Activated naive CD8-positive, alpha-beta T cell treated with anti-CD3 and anti-CD28 coated beads, Interleukin-2, amount 10 ng/mL, durations not matched to agents 7 days and 5 days (primary cell): ENCODE measurements around the gene FAM53B. TPM values are rescaled to one million over a fixed set of nuclear protein-coding genes. Genes with fewer than 3 reads are reported as not detected.

Experiments
- ATAC-seq: fragments of 150-1000 bp; cut with Tn5 transposase; one replicate; pipeline ENCODE4 v1.10.0; 2021; ENCODE audit warnings: low read depth, moderate library complexity
- POLR2A ChIA-PET: fragments of 350-600 bp; sonication (Branson Sonifier 250); formaldehyde crosslinking; loops from one replicate; lab custom pipeline; 2021; ENCODE audit warnings: antibody characterized with exemption; lab: Charles Lee
- DNase-seq: peaks from one replicate; pipeline ENCODE4 v3.0.0; 2021
- H3K27ac Mint-ChIP-seq: one replicate; pipeline ENCODE4 v1.8.0; 2022; ENCODE audit warnings: mild to moderate bottlenecking, mixed read lengths
- H3K27me3 Mint-ChIP-seq: one replicate; pipeline ENCODE4 v1.8.0; 2022; ENCODE audit warnings: mild to moderate bottlenecking, moderate library complexity, mixed read lengths
- H3K36me3 Mint-ChIP-seq: one replicate; pipeline ENCODE4 v1.8.0; 2021; ENCODE audit warnings: mild to moderate bottlenecking, mixed read lengths
- H3K4me1 Mint-ChIP-seq: one replicate; pipeline ENCODE4 v1.8.0; 2021; ENCODE audit warnings: mixed read lengths
- H3K4me3 Mint-ChIP-seq: one replicate; pipeline ENCODE4 v1.8.0; 2022; ENCODE audit warnings: mild to moderate bottlenecking, moderate library complexity, mixed read lengths
- H3K9me3 Mint-ChIP-seq: one replicate; pipeline ENCODE4 v1.8.0; 2021; ENCODE audit warnings: mixed read lengths
- total RNA-seq, 2 experiments: library from RNA; stranded (reverse); gene quantifications; one replicate each; pipeline ENCODE4 v1.2.3, GENCODE V29; 2021

FAM53B gene
- total RNA-seq, 2 experiments from 2014 or later = 29.8 to 33.0 TPM

DNA sequence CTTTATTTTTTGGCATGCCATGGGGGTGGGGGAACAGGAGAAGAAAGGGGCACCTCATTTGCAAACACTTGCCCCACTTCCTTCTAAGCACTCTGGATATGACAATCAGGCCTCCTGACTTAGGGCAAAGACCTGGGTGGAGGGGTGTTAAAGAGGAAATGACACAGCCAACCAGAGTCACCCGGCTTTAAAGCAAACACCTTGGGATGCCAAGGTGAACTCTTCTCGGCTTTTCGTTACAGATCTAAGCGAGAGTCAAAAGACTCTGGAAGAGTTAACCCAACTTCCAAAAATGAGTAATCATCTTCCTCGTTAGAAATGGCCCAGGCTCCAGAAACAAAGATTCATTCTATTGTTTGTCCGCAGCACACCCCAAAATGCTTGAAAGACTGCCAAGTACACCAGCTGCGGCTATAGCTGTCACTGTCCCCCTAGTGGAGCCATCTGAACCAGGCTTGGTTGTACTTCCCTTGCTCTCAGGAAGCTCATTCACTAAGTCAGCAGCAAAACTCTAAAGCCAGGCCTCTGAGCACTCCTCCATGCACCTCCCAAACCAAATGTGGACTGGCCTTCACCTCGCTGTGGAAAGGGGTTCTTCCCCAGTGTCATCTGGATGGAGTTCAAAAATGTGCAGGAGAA is 24.8 kb downstream of the FAM53B start:
- DNase-seq (no peak), ATAC-seq (peak; percentile 70)
- no peaks in the 10 kb centered on the region for H3K9me3 Mint-ChIP-seq
- H3K36me3 Mint-ChIP-seq = peaks cover 3% of the 10 kb centered on the region
- peak overlapping the region; percentile 62 for H3K4me3 Mint-ChIP-seq
- peaks cover 59% of the 10 kb centered on the region for H3K4me1 Mint-ChIP-seq
- POLR2A ChIA-PET = interaction anchor here (0.9 to 3.7 kb wide), 15 partner anchors 11 to 71 kb away, joined by 3 to 21 read pairs (median 5); no protein-coding TSS in a partner anchor
- H3K27me3 Mint-ChIP-seq = no peaks in the 10 kb centered on the region
- peak overlapping the region; percentile 81 for H3K27ac Mint-ChIP-seq

DNA sequence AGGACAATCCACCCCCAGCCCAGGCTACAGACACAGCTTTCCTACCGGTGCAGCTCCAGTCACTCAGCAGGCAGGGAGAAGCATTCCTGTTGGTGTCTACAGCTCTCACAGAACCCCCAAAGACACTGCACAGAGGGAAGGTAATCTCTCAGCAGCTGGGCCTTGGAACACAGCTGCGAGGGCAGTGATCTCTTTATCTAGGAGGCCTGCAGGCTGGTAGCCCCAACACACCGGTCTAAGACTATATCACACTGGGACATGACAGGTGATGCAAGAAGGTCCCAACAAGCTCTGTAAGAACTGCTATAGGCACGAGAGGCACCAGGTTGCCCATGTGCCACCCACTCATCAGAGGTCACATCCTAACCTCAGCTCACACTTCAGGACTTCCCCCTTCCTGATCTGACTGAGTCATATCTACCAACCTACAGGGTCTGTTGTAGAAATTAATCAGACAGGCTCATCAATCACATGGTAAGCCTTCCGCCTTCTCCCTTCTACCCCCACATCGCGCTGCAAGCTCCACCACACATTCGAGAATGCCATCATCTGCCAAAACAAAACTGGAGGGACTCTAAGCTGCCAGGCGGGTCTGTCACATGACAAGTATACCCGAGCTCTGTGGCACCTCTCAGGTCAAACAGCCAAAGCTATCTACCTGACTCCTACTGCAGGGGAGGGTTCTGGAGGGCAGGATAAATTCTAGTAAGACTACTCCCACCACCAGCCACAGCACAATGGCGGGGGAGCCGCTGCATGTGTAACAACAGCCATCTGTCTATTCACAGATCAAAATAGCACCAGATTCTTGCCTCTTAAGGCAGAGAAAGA is 26.1 kb downstream of the FAM53B start:
- Mint-ChIP-seq H3K4me1 (peaks cover 49% of the 10 kb centered on the region), H3K36me3 (peaks cover 3% of the 10 kb centered on the region), H3K27ac (peak overlapping the region; percentile 81), H3K4me3 (peak overlapping the region; percentile 62), H3K9me3 (no peaks in the 10 kb centered on the region), H3K27me3 (no peaks in the 10 kb centered on the region)
- POLR2A ChIA-PET = interaction anchor here (1.1 to 3.7 kb wide), 13 partner anchors 10 to 70 kb away, joined by 3 to 21 read pairs (median 10); no protein-coding TSS in a partner anchor
- DNase-seq (no peak), ATAC-seq (peak; percentile 71)

DNA sequence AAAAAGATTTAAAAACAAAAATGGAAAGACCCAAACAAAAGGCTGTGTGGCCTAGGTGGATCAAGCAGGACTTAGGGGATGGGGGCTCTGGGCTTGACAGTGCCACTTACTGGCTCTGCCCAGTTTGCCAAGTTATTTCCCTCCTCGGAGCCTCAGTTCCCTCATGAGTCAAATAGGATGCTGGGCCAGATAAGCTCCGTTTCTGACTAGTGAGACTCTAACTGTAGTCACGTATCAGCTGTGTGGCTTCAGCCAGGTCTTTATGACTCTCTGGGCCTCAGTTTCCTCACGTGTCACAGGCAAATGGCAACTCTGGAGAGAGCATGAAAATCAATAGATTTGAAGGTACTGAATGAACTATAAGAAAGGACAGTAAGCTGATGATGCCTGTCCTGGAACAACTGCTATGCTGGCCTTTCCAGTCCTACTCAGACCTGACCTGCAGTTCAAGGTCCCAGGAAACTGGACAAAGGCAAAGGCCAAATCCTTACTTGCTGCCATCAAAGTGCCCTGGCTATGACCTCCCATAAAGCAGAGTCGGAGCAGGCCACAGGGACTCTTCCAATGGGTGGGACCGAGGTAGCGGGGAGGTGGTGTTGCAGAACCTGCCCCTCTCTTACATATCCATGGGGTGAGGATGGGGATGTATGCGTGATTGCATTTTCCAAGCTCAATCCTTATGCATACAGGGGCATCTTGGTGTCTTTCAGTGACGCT is 27.0 kb downstream of the FAM53B start:
- POLR2A ChIA-PET = interaction anchor here (1.2 to 3.7 kb wide), 6 partner anchors 13 to 69 kb away, joined by 3 to 21 read pairs (median 17); no protein-coding TSS in a partner anchor
- Mint-ChIP-seq H3K27me3 (no peaks in the 10 kb centered on the region), H3K9me3 (no peaks in the 10 kb centered on the region), H3K4me1 (peaks cover 44% of the 10 kb centered on the region), H3K36me3 (peaks cover 3% of the 10 kb centered on the region), H3K27ac (no peak overlapping the region), H3K4me3 (no peak overlapping the region)
- no peak for DNase-seq
- ATAC-seq = no peak

DNA sequence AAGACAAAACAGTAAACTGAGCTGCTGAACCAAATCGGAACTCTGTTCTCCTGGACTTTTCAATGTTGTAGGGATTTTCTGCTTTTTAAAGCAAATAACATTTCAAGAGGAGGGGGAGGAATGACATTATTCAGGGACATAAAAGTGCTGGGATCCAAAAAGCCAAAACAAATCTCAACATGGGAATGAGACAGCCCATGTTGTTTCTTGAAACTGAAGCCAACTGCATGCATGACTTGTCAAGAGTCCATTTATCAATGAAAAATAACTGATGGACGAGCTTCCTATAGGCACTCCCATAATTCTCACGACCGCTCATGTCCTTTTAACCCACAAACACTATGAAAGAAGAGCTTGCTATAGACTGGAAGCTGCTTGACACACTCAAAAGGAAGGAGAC is 27.8 kb downstream of the FAM53B start:
- Mint-ChIP-seq H3K27me3 (no peaks in the 10 kb centered on the region), H3K4me3 (no peak overlapping the region), H3K36me3 (peaks cover 3% of the 10 kb centered on the region), H3K27ac (peak overlapping the region; percentile 8), H3K4me1 (peaks cover 39% of the 10 kb centered on the region), H3K9me3 (no peaks in the 10 kb centered on the region)
- DNase-seq (no peak), ATAC-seq (no peak)
- POLR2A ChIA-PET = interaction anchor here (3.7 kb wide), 1 partner anchor 15 kb away, joined by 17 read pairs; no protein-coding TSS in a partner anchor

DNA sequence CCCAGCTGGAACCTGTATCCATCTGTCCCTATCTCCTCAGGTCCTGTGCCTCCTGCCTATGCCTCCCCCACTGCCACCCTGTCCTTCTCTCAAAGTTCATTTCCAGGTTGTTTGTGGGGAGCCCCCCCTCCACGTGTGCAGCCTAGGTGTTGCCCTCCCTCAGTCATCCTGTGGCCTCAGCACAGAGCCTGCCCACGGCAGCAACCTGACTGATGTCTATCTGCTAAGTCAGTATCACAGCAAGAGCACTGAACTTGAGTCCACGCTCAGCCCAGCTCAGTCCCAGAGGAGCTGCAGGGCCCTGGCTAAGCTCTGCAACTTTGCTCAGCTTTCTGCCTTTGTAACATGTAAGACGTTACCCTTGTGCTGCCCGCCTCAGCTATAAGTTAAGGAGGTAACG is 28.7 kb downstream of the FAM53B start:
- H3K27ac Mint-ChIP-seq = no peak overlapping the region
- no peaks in the 10 kb centered on the region for H3K27me3 Mint-ChIP-seq
- no peaks in the 10 kb centered on the region for H3K9me3 Mint-ChIP-seq
- POLR2A ChIA-PET = interaction anchor here (1.0 kb wide), 1 partner anchor 26 kb away, joined by 3 read pairs; no protein-coding TSS in a partner anchor
- H3K36me3 Mint-ChIP-seq = peaks cover 3% of the 10 kb centered on the region
- DNase-seq = no peak
- peaks cover 40% of the 10 kb centered on the region for H3K4me1 Mint-ChIP-seq
- H3K4me3 Mint-ChIP-seq = no peak overlapping the region
- no peak for ATAC-seq

DNA sequence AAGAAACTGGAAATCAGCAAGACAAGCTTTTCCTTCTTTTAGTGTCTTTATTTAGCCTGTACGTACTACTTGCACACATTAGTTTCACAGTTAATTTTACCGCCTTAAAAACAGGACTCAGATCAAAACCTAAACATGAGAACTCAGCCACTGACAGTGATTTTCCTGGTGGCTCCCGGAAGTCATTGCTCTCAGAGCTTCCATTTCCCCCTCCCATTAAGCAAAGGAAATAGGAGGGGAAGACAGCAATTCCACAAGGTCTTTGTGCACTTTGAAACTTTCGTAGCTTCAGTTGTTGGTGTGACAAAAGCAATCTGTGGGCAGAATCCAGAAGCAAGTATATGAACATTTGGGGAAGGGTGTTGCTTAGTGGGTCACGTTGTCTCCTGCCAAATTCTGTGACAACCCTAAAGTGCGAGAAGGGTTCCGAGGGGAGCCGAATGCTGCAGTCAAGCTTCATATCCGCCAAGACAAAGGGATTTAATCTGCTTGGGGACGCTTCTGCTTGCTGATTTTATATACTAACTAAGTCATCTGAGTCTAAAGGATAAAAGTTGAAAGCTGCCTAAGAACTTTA is 30.4 kb downstream of the FAM53B start:
- H3K9me3 Mint-ChIP-seq = no peaks in the 10 kb centered on the region
- DNase-seq (no peak), ATAC-seq (no peak)
- H3K36me3 Mint-ChIP-seq = peaks cover 3% of the 10 kb centered on the region
- no peak overlapping the region for H3K4me3 Mint-ChIP-seq
- POLR2A ChIA-PET = no interaction called here
- peak overlapping the region; percentile 13 for H3K27ac Mint-ChIP-seq
- H3K4me1 Mint-ChIP-seq = peaks cover 31% of the 10 kb centered on the region
- H3K27me3 Mint-ChIP-seq = no peaks in the 10 kb centered on the region

DNA sequence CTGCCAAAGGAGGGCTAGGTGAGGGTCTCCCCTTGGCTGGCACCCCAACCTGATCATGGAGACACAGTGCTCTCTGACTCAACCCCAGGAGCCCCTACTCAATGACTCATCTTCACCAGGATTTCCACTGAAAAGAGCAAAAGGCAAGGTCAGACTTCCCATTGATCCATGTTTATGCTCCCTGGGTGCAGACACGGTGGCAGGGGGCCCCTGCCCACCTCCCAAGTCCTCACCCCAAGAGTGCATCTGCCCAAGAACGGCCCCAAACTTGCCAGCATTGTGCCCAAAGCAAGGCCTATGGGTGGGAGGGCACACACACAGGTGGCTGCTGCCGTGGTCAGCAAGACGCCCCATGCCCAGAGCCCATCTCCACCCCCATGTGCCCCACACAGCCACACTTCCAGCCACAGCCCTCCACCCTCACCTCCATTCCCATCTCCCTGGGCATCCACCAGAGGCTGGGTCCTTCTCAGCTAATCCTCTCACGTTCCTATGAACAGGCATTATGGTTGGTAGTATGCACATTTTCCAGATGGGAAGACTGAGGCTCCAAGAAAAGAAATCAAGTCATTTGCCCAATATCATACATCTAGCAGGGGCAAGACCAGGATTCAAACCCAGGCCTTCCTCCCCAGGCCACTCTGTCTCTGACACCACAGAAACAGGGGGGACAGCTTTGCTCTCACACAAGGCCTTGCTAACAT is 31.3 kb downstream of the FAM53B start:
- POLR2A ChIA-PET = no interaction called here
- no peak overlapping the region for H3K4me3 Mint-ChIP-seq
- H3K27me3 Mint-ChIP-seq = no peaks in the 10 kb centered on the region
- H3K4me1 Mint-ChIP-seq = peaks cover 27% of the 10 kb centered on the region
- H3K27ac Mint-ChIP-seq = no peak overlapping the region
- no peaks in the 10 kb centered on the region for H3K9me3 Mint-ChIP-seq
- DNase-seq (no peak), ATAC-seq (no peak)
- peaks cover 3% of the 10 kb centered on the region for H3K36me3 Mint-ChIP-seq

DNA sequence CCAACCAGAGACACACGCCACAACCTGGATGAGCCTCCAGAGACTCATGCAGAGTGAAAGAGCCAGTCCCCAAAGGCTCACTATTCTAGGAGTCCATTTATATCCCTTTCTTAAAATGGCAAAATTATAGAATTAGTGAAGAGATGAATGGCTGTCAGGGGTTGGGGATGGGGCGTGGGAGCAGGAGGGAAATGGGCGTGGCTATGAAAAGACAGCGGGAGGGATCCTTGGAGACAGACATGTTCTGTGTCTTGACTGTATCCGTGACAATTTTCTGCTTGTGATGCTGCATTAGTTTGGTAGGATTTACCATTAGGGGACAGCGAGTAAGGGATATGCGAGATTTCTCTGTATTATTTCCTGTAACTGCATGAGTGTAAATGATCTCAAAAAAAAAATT is 33.0 kb downstream of the FAM53B start:
- H3K36me3 Mint-ChIP-seq = peaks cover 6% of the 10 kb centered on the region
- DNase-seq (no peak), ATAC-seq (no peak)
- no peak overlapping the region for H3K27ac Mint-ChIP-seq
- H3K27me3 Mint-ChIP-seq = no peaks in the 10 kb centered on the region
- POLR2A ChIA-PET = no interaction called here
- H3K4me1 Mint-ChIP-seq = peaks cover 26% of the 10 kb centered on the region
- no peak overlapping the region for H3K4me3 Mint-ChIP-seq
- H3K9me3 Mint-ChIP-seq = no peaks in the 10 kb centered on the region

DNA sequence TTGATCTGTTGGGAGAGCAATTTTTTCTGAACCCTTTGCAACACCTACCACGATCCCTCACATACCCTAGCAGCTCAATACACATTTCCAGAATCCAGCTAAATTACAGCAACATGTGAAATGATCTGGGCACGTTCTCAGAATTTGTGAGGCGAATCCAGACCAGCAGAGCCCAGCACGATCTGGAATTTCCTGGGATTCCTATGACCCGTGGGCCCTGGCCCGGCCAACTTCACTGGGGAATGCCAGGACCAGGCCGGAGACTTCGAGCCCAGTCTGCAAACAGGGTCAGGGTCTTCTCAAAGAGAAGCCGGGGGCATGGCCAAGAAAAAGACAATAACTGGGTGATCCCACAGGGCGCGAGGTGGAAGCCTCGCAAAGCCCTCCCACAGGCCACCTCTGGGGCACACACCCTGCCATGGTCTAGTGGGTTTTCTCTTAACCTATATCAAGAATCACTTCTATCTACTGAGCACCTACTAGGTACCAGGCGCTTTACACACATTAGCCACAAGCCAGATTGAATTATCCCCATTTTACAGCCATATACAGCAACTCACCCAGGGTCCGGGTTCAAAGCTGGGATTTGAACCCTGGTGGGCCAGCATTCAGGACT is 33.8 kb downstream of the FAM53B start:
- H3K36me3 Mint-ChIP-seq = peaks cover 6% of the 10 kb centered on the region
- DNase-seq (no peak), ATAC-seq (no peak)
- POLR2A ChIA-PET = no interaction called here
- no peaks in the 10 kb centered on the region for H3K27me3 Mint-ChIP-seq
- no peaks in the 10 kb centered on the region for H3K9me3 Mint-ChIP-seq
- H3K4me1 Mint-ChIP-seq = peaks cover 21% of the 10 kb centered on the region
- no peak overlapping the region for H3K27ac Mint-ChIP-seq
- no peak overlapping the region for H3K4me3 Mint-ChIP-seq

DNA sequence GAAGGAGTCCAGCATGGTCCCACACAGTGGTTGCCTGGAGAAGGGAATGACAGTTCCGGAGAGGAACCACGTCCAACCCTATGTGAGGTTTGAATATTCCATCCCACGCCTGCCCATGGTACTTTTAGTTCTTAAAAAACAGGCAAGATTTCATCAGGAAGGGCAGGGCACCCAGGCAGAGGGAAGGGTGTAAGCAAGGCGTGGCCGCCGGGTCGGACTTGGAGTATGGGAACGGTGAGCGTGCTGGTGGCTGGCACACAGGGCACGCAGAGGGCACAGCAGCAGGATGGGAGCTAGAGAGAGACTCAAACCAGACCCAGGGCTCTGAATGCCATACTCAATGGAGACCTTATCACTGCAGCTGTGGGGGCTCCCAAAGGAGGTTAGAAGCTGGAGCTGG is 34.3 kb downstream of the FAM53B start:
- ATAC-seq = no peak
- POLR2A ChIA-PET = no interaction called here
- no peaks in the 10 kb centered on the region for H3K9me3 Mint-ChIP-seq
- no peak overlapping the region for H3K4me3 Mint-ChIP-seq
- no peak for DNase-seq
- H3K27ac Mint-ChIP-seq = no peak overlapping the region
- H3K27me3 Mint-ChIP-seq = no peaks in the 10 kb centered on the region
- peaks cover 24% of the 10 kb centered on the region for H3K4me1 Mint-ChIP-seq
- H3K36me3 Mint-ChIP-seq = peaks cover 6% of the 10 kb centered on the region

DNA sequence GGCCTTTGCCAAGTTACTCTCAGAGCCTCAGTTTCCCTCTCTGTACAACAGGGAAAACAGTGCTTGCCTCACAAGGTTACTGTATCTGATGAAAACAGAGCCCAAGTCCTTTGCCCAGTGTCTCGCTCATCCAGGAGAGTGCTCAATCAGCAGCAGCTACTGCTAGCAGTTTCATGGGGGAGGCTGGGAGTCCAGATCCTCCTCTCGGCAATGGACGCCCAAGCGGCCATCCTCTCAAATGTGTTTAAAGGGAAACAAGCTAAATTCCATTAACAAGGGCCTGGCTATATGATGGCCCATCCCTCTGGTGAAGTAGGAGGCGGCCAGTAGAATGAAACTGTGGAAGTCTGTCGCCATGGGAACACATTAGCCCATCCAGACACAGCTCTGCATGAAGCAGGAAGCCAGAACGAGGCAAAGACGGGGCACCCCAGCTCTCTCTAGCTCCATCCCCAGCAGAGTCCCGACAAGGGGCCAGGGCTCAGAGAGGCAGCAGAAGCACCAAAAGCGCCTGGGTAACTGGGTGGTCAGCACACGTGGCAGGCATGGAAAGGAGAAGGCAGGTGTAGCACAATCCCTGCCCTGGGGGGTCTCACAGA is 35.2 kb downstream of the FAM53B start:
- H3K27me3 Mint-ChIP-seq = no peaks in the 10 kb centered on the region
- ATAC-seq (no peak), DNase-seq (no peak)
- H3K4me1 Mint-ChIP-seq = peaks cover 27% of the 10 kb centered on the region
- peaks cover 11% of the 10 kb centered on the region for H3K36me3 Mint-ChIP-seq
- no peak overlapping the region for H3K27ac Mint-ChIP-seq
- POLR2A ChIA-PET = interaction anchor here (1.2 to 1.3 kb wide), 2 partner anchors 10 to 11 kb away, joined by 3 to 5 read pairs; no protein-coding TSS in a partner anchor
- no peak overlapping the region for H3K4me3 Mint-ChIP-seq
- no peaks in the 10 kb centered on the region for H3K9me3 Mint-ChIP-seq
